NOMO-1 treated with dmso at 0.1 percent for 144 hours (cell line): Measurements from ENCODE around the gene RBBP5.

Source experiments
- DNase-seq: peaks from one replicate; lab custom pipeline; 2025; ENCODE audit not compliant: unreplicated experiment; lab: John Stamatoyannopoulos, UW

Gene RBBP5

GRCh38 chr1:205129447-205130029 is 7.8 kb upstream of the RBBP5 start:
- DNase-seq: no peak

- DNase-seq: no peak
Observed at GRCh38 chr1:205128050-205128449, 6.3 kb upstream of the RBBP5 start.

- peak; percentile 47 for DNase-seq
Observed at GRCh38 chr1:205127646-205128045, 5.9 kb upstream of the RBBP5 start.

GRCh38 chr1:205124726-205125125 is 2.9 kb upstream of the RBBP5 start:
- peak; percentile 57 for DNase-seq

DNA sequence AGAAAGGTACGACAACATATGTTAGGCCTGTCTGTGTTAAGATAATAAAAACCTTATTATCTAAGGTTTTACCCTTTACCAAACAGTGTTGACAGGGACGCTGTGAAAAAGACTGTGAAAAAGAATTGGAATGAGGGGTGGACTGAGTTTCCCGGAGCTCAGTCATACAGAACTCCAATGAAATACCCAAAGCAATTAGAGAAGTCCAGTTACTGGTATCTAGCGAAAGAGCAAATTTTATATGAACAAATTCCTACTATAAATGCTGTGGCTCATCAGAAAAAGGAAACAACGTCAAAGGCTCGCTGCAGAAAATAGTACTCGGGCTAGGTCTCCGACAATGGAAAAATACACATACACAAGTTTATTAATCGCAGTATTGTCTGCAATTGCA is 708 bp upstream of the RBBP5 start:
- DNase-seq: no peak

- no peak for DNase-seq
Observed at GRCh38 chr1:205118752-205119151, 3.0 kb downstream of the RBBP5 start.

GRCh38 chr1:205111354-205111753 is 10.4 kb downstream of the RBBP5 start:
- DNase-seq: no peak

GRCh38 chr1:205109711-205110110 is 12.1 kb downstream of the RBBP5 start:
- DNase-seq: no peak

DNA sequence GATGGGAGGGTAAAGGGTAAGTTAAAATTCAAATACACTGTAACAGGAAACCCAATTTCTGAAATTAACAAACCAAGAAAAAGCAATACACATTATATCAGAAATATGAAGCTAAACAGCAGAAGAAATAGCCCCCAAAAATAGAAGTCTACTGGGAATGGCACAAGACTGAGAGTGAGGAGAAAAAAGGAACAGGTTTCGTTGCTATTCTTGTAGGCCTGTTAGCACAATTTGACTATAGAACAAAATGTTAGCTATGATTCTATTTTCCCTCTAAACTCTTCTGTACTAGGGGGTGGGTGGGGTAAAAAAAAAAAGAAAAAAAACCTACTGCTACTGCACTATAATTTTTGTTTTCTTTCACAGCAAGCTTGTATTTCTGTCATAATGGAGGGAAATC is 12.5 kb downstream of the RBBP5 start:
- DNase-seq: no peak

- DNase-seq: no peak
Observed at GRCh38 chr1:205108464-205108863, 13.3 kb downstream of the RBBP5 start.

GRCh38 chr1:205107327-205107726 is 14.5 kb downstream of the RBBP5 start:
- no peak for DNase-seq

DNA sequence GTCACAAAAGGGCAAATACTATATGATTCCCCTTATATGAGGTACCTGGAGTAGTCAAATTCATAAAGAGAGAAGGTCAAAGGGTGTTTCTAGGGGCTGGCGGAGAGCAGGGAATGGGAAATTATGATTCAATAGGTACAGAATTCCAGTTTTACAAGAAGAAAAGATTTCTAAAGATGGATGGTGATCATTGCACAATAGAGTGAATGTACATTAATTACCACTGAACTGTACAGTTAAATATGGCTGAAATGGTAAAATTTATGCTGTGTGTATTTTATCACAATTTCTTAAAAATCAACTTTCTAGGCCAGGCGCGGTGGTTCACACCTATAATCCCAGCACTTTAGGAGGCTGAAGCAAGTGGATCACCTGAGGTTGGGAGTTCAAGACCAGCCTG is 19.4 kb downstream of the RBBP5 start:
- DNase-seq: no peak

- DNase-seq: no peak
Observed at GRCh38 chr1:205098242-205098641, 23.5 kb downstream of the RBBP5 start.

DNA sequence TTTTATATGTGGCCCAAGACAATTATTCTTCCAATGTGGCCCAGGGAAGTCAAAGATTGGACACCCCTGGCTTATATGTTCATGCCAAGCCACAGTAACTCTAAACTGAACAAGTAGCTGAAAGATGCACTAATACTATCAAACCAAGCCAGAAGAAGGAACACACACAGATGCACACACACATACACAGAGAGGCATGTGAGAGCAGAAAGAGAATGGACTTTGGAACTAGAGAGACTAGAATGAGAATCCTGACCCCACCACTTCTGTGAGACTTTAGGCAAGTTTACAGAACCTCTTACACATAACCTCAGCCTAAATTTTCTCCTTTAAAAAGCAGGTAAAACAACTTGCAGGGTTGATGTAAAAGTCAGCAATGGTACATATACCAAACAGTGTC is 26.4 kb downstream of the RBBP5 start:
- DNase-seq: no peak

DNA sequence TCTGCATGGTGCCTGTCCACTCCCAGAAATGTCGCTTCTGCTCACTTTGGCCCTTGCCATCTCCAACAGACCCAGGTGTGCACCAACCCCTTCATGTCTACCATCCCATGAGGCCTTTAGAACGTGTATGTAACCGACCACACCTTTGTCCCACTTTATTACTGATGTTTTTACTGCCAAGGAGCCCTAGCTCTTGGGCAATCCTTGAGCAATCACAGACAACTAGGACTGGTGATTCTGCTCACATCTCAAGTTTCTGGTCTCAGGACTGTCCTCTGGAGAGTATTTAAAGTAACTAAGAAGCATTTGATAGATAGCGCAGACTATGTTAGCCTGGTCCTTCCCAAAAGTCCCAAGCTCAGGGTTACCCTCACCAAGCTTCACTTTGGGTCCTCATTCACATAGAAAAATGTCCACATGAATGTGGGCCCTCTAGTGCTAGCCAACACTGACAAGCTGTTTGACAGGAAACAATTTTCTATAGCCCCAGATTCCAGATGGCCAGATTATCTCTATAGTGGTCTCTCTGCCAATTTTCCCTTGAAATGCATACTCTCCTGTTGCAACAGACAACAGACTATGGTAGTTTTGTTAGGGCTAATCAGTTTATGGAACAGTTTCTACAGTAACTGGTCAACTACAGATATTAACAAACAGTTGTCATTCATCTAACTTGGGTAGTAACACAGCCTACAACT is 30.6 kb downstream of the RBBP5 start:
- DNase-seq: no peak

DNA sequence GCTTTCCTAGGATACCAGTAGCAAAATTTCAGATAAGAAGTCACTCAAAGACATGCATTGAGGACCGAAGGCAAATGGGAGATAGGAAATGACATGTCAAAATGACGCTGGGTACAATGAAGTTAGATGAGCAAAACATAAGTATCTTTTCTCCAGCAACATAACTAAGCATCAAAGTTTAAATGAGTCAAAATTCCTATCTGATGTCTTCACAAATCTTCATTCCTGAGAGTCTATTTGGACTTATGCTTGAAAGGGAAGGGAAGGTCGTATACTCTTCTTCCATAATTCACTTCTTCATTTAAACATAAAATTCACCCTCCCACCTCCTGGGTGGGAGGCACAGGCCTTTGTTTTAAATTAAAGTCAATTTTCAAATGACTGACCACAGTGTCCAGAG is 33.4 kb downstream of the RBBP5 start:
- DNase-seq: no peak

GRCh38 chr1:205084360-205084759 is 37.4 kb downstream of the RBBP5 start, which contains the start of gene TMEM81:
Gene TMEM81 (minus strand): TSS chr1:205084460. CDS start chr1:205084320, 140 bp downstream.
- no peak for DNase-seq

GRCh38 chr1:205082431-205082830 is 39.3 kb downstream of the RBBP5 start:
- no peak for DNase-seq

DNA sequence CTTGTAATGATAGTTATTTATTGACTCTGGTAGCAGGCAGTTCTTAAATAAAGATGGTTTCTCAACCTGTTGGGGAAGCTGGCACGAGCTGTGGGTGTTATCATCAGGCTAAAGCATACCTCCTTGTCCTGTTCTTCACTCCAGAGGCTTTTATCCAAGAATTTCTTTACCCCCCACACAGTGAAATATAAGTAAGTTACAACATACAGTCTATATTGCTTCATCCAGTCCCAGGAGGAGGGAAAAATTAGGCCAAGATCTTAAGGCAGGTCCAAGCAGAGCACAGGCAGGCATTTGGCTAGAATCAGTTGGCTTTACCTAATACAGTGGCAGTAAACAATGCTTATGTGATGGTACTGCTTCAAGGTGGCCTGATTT is 43.9 kb downstream of the RBBP5 start:
- no peak for DNase-seq

GRCh38 chr1:205077158-205077933 is 44.4 kb downstream of the RBBP5 start:
- DNase-seq: no peak

- no peak for DNase-seq
Observed at GRCh38 chr1:205076245-205076761, 45.5 kb downstream of the RBBP5 start.

DNA sequence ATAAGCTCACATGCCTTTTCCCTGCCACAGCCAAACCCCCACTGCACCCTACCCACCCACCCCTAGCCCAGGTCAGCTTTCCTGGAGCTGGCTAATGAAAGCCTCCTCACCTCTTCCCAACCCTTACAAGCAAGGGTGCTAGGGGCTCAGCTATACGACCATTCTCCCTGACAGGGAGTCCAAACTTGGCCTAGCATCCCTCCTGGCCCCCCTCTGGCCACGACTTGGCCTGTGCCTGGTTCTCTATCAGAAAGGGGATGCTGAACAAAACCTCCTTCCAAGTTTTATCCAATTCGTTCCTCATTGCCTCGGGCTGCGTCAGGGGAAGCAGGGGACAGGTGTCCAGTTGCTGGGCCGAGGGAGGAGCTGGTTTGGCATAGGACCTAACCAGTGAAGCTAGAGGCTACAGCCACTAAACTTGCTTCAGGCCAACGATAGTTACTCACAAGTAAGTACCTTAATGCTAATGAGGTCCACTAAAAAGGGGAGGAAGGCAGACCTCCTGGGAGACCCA is 46.1 kb downstream of the RBBP5 start:
- no peak for DNase-seq
